ENCODE results near the gene CBLN1.
"Not testable (repeated sequence)": the region's sequence is repeated elsewhere in the genome, so short reads cannot be mapped to it uniquely, and the experiment has no call there.

The CBLN1 gene

DNA sequence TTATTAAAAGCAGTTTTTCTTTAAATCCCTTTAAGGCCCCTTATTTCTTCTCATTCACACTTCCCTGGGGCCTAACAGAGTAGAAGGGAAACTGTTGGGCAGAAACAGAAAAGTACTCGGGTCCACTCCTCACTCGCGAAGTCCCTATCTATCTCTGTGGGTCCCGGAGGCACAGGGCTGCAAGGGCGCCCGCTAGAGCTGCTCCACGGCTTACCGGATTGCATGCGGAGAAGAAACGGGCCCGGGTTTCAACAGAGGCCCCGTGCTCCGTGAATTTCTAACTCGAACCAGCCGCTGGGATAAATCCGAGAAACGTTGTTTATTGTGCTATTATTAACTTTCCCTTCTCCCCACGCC lies 4.3 kb downstream of the CBLN1 start:
- no peak for DNase-seq

DNA sequence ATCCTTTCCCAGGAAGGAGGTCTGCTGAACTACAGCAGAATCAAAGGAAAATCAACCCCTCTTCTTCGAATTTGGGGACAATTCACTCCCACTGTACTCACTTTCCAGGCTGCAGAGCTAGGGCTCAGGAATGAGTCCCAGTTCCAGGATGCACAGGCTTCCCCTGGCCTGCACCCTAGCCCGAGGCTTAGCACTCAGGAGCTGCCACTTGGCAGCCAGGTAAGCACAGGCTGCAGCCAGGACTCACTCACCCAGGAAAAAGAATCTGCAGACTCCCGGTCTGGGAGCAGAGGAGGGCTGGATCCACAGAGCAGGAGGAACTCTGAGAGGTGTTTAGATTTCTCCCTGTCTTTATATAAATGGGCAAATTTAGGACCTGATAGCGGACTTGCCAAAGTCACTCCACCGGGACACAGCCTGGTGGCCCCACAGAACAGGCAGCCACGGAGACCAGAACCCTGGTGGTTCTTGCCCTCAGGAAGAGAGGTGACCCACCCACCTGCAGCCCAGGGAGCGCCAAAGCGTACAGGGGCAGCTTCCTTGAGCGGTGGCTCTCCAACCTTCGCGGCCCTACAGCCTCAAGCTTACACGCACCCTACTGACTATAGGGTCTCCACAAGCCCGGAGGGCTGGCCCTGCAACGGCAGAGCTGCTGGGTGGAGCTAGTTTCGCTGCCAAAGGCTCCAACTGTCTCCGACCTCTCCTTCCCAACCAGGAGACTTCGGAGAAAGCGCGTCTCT lies 4.8 kb downstream of the CBLN1 start:
- no peak for DNase-seq

DNA sequence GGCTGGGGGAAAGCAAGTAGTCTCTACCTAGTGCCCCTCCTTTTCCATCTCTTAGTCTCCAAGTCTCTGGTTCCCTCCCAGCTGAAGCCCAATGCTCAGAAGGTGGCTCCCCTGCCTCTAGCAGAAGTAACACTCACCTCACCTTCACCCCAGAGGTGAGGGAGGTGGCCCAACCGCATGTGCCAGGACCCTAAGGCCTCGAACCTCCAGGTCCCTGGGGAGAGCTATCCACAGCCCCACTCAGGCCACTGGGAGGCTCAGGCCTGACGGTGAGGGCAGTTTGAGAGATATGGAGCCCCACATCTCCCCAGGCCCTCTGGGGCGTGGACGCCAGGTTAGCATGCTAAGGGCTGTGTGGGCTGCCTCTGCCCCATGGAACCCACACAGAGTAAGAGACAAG lies 5.8 kb downstream of the CBLN1 start:
- DNase-seq, result no peak

DNA sequence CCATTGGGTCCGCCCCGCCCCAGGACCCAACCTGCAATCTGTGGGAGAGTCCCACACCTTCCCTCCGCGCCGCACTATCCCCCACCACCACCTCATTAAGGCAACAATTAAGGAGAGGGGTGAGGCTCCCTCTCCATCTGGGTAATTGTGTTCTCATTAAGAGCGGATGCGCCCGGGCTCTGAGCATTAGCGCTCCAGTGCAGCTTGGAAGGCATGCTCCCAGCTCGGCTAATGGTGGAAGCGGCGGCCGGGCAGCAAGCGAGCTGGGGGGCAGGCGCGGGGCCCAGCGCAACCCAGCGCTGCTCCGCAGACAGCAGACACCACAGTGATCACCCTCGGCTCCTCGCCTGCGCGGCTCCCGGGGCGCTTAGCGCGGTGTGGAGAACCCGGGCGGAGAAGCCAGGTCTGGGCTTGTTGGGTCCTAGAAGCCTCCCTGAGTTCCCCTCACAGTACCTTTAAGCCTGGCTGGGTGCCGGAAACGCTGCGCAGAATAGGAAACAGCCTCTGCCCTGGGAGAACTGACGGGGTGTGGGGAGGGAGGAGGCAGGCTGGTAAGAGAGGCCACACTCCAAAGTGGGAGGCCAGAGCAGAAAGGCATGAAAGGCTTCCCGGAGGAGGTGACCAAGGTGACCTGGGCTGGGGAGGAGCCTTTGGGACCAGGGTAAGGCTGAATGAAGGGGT lies 6.4 kb downstream of the CBLN1 start:
- DNase-seq, result no peak

DNA sequence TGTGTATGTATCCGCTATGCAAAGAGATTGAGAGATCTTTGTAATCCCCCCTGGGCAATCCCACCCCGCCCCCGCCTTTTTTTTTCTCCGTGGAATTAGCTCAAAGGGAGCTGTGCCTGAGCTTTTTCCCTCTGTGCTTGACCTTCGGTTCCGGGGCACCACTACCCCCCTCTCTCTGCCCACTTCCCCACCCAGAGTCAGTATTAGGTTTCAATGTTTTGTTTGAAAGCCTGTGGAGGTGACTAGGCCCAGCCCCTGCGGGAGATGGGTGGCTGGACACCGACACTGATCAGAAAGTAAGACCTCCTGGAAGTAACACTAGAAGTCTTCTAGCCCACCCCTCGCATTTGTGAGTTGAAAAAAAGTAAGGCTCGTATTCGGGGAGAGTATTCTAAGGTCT lies 7.0 kb downstream of the CBLN1 start:
- no peak for DNase-seq

DNA sequence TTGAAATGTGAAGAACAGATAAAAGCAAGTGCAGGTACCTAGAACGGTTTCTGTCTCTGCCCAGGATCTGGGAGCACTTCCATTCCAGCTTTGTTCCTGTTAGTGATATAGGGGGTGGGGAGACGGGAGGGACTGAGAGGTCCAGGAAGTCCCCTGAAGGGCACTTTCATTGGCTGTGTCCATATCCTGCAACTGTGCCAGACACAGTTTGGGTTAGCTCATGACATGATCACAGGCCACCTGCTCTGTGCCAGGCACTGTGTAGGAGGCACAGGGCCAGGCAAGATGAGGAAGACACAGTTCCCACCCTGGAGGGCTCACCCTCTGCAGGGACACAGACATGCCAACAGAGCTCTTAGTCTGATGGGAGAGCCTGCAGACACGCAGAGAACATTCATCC lies 7.9 kb downstream of the CBLN1 start:
- no peak for DNase-seq

DNA sequence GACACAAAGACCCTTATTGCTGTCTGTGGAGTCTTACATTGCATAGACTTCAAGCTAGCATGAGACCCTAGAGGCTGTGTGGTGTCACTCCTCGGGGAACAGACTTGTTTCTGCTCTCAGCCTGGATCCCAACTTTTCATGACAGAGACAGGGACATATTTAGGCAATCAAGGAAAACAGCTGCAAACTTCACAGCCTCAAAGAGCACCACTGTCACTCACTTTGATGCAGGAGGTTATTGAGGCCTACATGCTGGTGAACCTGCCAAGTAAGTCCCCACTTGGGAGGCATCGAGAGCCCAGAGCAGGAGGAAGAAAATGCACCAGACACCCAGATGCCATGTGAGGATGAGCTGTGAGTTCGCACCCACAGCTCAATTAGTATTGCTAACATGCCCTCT lies 10.3 kb downstream of the CBLN1 start:
- DNase-seq, result no peak

DNA sequence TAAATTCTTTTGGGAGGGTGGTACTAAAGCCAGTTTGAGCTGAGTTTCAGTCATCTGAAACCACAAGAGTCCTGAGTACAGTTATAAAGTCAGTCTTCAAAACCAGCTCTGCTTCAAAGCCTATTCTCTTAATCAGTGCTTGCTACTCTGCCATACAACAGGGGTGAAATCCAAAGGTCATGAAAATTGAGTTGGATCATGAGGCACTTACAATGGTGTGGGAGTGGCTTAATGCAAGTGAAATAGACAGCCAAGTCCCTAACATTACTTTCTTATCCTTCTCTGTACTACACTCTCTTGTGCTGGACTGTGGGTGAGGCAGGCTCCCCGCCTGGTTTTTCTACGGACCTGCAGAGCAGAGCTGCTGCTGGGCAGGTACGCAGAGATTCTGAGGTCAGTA lies 12.4 kb downstream of the CBLN1 start:
- DNase-seq, result no peak

DNA sequence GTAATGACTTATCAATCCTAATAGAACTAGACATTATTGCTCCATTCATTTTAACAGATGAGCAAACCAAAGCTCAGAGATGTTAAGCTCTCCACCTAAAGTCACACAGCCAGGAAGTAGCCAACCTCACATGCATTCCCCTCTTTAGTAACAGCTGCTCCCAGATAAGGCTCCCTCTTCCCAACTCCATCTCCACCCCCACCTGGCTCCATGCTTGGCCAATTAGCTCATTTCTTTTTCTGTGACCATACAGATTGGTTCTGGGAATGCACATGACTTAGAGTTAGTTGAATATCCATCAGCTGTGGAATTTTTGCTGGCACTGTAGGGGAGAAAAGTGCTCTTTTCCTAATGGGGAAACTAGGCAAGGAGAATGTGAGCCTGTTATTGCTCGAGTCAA lies 13.0 kb downstream of the CBLN1 start:
- no peak for DNase-seq

DNA sequence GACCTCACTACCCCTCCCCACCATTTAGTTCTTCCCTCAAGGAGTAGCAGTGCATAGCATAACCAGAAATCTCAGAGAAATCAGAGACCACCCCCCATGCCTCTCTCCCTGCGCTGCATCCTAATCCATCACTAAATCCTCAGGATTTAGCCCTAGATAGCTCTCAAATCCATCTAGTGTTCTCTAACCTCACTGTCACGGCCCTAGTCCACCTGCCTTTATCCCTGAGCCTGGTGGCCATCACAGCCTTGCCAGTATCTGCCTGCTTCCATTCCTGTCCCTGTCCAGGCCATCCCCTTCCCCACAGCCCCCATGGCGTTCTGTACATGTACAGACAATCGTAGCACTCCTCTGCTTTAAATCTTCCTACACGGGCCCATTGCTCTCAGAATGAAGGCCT lies 19.1 kb downstream of the CBLN1 start:
- no peak for DNase-seq

DNA sequence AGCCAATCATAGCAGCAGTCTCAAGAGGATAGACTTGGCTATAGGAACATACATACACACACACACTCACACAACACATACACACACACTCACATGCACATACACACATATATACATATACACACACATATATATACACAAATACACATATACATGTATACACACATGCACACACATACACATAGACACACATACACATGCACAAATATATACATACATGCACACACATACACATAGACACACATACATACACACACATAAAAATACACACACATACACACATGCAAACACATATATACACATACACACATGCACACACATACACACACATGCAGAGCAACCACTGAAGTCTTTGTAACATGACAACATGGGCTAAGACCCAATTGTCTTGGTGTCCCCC lies 19.7 kb downstream of the CBLN1 start:
- no peak for DNase-seq

DNA sequence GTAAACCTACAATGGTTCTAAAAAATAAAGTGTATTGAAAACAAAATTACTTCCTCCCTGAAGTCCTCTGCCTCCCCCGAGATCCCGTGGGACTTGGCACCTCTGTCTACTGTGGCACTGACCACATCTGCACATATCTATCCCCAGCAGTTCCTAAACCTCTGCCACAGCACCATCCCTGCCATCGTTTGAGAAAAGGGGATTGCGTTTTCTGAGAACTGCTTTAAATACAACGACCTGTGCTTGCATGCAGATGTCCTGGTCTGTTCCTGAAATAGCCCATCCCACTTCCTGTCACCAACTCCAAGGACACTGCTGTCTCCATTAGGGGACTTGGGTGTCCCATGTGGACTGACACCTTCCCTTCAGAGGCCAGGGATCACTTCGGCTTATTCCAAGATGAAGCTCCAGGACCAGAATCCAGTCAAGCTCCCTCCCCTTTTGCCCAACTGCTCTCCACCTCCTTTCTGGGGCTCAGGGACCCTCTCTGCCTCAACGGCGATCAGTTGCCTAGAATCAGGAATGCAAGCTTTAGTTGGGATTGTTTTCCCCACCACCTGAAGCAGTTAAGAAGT lies 20.6 kb downstream of the CBLN1 start:
- DNase-seq, result no peak

DNA sequence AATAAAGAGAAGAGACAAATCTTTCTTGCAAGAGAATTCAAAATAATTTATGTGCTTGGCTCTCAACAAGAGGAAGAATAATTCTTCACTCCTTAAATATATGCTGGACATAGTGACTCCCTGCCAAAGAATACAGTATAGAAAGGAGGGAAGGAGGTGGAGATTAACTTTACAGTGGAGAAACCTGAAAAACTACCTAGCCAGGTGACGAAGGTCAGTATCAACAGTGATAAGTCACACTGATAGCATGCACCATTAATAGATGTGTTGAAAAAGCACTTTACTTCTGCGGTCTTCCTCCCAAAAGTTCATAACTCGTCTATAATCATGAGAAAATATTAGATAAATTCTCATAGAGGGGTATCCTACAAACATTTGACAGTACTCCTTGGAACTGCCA lies 21.4 kb downstream of the CBLN1 start:
- no peak for DNase-seq

DNA sequence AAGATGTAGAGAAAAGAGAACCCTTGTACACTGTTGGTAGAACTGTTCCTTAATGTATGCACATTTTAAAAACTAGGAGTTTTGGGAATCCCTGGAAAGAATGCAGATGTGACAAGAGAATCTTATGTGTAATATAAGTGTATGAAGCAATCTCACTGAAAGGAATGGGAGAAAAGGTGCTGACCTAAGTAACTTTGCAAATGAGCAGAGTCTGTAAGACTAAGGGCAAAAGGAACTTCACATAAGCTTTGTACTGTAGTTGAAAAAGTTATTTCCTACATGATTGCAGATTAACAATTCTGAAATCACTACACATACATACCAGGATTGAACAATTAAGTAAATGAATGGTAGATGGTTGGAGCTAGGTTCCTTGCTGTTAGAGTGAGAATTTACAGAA lies 22.3 kb downstream of the CBLN1 start:
- no peak for DNase-seq

DNA sequence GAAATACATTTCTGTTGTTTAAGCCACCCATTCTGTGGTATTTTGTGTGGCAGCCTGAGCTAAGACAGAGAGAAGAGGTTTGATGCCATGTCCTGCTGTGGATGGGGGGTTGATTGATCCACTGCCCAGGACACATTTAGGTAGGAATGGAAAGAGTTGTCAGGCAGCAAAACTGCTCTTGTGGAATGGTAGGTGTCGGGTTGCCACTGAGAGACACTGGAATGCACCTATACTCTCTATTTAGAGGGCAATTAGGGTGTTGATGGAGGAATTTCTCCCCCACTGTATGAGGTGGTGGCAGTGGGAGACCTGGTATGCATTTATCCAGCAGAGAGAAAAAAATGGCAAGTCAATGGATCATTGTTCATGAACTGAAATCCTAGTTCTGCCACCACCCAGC lies 30.9 kb downstream of the CBLN1 start:
- DNase-seq, result no peak

DNA sequence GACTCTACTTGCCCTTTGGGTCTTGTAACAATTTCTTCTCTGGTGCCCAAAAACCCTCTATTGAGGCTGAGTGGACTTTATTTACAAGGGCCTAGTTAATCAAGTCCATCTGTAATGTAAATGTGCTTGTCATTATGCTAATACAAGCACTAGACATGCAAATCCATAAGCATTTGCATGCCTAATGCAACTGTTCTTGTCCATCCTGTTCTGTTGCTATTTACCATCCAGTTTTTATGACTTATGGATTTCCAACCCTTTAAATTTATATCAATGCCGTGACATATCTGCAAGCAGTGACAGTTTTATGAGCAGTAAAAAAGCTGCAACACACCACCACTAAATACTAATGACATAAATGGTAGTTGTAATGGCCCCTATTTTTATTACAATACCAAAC lies 33.4 kb downstream of the CBLN1 start:
- DNase-seq, result no peak

DNA sequence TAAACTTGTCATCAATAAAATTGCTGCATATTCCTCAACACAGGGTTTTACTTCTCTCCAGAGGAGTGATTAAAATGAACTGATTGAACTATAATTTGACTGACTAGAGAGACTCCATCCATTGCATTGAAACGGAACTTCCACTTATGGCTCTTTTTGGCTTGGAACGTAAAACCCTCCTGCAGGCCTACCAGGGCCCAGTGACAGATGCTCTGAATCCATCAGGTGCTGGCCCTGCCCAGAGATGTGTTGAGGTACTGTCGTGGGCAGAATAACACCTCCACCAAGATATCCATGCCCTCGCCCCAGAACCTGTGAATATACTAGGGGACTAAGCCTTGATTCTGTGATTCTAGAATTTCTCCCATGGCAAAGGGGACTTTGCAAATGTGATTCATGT lies 45.4 kb downstream of the CBLN1 start:
- DNase-seq, result no peak

DNA sequence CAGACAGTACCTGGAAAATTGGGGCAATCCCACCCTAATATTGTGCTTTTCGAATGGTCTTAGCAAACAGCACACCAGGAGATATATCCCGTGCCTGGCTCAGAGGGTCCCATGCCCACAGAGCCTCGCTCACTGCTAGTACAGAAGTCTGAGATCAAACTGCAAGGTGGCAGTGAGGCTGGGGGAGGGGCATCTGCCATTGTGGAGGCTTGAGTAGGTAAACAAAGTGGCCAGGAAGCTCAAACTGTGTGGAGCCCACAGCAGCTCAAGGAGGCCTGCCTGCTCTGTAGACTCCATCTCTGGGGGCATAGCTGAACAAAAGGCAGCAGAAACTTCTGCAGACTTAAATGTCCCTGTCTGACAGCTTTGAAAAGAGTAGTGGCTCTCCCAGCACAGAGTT lies 53.3 kb downstream of the CBLN1 start:
- DNase-seq, result not testable (repeated sequence)

Measured in inflammatory macrophage (primary cell).